ENCODE data around the gene MYLK3.
A peak's percentile ranks its signal among the peaks of the same experiment; 100 is the strongest.

Gene MYLK3

DNA sequence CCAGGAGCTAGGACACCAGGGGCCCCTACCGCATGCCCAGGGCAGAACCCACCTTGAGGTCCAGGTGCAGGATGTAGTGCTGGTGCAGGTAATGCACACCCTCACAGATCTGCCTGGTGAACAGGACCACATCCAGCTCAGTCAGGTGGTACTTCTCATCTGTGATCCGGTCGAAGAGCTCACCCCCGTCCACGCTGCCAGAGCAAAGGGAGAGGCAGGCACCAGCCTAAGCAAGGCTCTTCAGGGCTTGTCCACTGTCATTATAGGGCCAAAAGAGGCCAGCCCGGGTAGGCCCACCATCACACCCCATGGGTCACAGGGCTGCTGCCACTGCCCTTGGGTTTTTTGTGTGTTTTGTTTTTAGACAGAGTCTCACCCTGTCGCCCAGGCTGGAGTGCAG lies 21.0 kb downstream of the MYLK3 start:
- DNase-seq = no peak

DNA sequence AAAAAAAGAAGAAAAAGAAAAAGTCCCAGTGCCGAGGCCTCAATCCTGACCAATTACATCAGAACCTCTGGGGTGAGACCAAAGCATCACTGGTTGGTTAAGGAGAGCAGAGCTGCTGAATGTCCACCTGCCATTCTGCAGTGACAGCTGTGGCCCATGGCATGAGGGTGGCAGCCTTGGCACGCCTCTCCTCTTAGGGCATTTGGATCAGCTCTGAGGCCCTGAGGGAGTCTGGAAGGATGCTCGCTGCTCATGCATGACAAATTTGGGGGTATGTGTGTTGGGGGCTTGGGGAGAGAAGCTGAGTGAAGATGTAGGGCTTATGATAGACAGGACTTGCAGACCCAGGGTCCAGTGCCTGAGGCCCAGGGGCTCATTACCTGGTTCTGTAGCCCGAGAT lies 26.3 kb downstream of the MYLK3 start:
- DNase-seq = no peak

DNA sequence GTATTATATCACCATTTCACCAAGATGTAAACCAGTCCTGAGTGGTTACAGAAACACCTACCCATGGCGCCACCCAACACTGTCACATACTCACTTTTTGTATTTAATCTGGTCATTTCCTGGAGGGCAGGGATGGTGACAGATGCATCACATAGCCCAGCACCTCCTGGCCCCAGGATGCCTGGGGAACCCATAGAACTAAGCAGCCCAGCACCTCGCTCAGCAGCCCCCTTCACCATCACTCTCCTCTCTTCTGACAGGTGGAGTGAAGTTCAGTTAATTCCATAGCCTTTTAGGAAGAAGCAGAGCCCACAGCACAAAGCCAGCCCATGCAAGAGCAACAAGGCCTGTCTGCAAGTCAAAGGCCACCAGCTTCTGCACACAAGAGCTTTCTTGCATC lies 27.5 kb downstream of the MYLK3 start:
- DNase-seq = no peak

DNA sequence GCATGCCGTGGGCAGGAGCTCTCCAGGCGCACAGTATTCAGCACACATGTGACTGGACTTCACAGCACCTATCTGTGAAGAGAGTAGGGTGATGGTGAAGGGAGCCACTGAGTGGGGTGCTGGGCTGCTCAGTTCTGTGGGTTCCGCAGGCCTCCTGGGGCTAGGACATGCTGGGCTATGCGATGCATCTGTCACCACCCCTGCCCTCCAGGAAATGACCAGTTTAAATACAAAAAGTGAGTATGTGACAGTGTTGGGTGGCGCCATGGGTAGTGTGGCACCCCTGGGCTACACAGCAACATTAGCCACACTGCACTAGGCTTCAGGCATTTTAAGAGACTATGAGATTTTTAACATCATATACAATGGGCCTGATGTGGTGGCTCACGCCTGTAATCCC lies 28.6 kb downstream of the MYLK3 start:
- no peak for DNase-seq

DNA sequence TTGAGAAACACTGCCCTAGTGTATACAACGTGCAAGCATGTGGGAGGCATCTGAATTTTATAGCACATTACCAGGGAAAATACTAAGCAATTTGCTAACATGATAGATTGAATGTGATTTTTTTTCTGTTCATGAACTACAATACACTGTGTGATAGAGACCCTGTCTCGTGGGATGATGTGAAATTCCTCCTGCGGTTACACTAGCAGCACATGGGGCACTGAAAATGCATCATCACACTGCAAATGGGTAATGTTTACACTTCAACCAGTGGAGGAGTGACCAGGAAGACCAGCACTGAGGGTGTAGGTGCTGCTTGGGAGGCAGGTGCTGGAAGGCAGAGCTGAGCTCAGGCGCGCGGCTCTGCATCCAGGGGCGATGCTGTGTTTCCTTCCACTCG lies 29.9 kb downstream of the MYLK3 start:
- no peak for DNase-seq

DNA sequence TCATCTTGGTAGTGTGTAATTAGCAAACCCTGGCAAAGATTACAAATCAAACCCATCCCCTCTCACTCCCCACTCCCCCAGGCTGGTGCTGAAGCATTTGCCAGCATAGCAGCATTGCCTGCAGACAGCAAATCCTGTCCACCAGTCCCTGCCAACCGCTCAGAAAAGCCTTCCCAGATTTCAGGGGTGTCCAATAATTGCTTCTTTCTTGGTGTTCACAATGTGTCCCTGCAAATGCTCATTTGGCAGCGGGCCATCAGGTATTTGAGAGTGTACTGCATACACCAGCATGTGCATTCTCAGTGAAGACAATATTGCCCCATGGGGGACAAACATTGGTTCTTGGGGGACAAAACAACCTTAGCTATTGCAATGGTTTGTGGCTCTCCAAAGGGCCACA lies 30.5 kb downstream of the MYLK3 start:
- DNase-seq = no peak

DNA sequence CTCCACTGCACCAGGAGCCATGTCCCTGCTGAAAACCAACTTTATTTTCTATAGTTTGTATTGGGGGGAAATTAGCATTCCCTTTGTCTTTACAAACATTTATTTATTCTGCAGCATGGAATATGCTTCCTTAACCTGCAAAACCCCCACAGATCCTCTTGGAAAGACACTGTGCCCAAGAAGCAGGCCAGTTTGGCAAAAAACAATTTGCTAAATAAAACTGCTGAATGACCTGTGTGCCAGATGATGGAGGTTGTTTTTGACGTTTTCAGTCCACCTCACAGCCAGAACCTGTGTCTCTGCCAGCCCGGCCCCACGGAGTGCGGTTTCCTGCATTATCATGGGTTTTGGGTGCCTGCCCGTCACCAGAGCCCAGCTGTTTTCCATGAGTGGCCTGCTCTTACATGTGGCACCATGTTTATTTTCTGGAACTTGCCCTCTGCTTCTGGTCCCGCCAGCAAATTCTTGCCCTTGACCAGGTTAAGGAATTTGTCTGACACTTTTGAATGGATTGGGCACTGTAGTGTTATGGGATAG lies 32.3 kb downstream of the MYLK3 start:
- DNase-seq = no peak

DNA sequence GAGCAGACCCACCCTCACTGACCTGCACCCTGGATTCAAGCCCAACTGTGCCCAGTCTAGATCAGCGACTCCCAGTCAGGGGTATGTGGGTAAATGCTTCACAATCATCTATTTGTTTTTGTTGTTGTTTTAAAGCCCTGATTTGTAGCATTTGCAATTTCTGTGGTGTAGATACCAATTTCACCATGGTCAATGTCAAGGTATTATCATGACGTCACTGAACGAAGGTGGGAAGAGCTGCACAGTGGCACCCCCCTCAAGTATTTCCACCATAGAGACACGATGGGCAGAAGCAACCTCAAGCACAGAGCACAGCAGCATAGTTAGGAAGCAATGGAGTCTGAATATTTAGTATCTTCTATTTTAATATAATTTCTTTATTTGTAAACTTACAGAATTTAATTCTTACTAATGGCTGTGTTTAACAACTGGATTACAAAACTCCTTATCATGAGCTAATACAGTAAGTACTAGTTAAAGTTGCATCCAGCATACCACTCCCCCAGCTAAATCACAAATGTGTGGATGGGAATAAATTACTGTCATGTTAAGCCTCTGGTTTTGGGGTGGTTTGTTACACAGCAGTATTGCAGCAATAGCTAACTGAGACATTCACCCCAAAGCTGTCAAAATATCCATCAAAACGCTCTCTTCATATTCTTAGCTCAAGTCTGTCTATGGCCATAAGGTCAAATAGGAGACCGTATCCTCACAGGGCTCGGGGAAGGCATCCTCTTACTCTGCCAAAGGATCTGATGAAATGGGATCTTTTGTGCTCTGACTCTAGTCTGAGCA lies 33.1 kb downstream of the MYLK3 start:
- DNase-seq = no peak

DNA sequence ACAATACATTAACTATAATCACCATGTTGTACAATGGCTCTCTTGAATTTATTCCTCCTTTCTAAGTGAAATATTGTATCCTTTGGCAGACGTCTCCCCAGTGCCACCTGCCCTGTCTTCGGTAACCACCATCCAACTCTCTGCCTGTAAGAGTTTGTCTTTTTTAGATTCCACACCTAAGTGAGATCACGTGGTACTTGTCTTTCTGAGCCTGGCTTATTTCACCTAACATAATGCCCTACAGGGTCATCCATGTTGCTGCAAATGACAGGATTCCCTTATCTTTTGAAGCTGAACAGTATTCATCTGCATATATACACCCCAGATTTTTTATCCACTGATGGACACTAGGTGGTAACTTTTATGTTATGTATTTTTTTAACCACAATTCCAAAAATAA lies 34.5 kb downstream of the MYLK3 start:
- DNase-seq = no peak

DNA sequence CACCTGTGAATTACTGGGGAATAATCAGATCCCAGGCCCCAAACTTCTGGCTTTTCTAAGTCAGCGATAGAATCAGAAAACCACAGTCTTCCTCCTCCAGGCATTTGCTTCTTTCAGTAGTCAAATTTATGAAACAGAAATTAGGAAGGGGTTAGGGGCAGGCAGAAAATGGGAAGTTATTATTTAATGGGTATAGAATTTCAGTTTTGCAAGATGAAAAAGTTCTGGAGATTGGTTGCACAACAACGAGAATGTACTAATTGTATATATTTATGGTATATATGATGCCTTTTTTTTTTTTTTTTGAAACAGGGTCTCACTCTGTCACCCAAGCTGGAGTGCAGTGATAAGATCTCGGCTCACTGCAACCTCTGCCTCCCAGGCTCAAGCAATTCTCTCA lies 35.2 kb downstream of the MYLK3 start:
- peak; percentile 84 to 85 for DNase-seq

DNA sequence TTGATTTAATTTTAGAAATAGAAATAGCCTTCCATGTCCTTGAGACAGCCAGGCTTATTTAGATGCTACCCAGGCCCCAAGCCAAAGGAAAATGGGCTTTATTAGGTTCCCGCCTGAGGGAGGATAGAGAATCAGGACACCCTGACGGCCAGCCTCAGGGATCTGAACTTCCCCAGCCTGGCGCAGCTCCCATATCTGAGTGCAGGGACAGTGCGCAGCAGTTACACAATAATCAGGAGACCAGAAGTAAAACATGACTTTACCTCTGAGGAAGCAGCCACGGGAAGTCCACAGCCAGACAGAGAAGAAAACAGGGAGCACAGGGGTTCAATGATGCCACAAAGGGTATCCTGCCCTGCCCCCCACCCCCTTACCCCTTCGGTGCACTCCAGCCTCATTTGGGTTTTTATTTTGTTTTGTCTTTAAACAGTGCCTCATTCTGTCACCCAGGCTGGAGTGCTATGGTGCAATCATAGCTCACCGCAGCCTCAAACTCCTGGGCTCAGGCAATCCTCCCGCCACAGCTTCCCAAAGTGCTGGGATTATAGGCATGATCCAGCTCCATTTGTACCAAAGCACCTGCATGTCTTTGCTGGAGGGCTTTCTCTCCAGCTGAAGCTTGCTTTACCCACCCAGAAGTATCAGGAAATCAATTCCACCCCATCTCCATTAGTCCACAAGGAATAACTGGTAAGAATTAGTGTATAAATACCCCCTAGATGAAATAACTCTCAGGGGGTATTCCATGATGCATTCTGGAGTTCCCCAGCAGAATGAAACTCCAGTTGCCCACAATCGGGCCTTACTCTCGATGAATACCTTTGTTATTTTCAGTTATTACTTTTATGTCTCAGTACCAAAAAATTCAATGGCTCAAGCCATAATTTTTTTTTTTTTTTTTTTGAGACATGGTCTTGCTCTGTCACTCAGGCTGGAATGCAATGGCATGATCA lies 36.8 kb downstream of the MYLK3 start:
- no peak for DNase-seq

DNA sequence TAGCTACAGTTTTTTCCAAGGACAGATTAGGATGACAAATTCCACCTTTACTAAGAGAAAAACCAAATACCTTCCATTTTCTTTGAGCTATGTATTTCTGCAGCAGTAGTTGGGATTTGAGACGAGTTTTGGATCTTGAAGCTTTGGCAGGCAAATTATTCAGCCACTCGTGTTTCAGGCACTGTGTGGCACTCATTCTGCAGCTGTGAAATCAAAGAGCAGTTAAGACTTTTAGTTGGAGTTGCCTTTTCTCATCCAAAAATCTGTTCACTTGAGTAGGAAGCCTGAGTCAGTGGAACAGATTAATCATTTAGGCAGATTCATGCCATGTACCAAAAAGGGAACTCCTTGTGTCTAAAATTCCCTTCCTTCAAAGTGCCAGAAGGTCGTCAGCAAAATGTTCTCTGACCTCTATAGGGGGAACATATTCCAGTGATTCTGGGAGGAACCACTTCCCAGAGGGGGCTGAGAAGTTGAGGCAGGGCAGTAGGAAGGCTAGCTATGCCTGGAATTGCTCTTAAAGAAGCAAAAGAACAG lies 38.6 kb downstream of the MYLK3 start:
- no peak for DNase-seq

DNA sequence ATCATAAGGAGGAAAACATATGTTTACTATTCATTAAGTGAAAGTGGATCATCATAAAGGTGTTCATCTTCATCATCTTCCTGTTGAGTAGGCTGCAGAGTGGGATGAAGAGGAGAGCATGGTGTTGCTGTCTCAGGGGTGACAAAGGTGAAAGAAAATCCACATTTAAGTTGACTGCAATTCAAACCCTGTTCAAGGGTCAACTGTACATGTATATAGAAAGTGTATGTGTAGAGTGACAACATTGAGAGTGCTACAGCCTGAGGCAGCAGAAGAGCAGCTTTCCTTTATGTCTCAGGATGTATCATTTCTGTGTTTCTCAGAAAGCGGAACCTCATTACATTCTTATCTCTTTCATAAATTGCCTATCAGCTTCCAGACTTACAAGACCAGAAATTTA lies 41.5 kb downstream of the MYLK3 start:
- DNase-seq = no peak

DNA sequence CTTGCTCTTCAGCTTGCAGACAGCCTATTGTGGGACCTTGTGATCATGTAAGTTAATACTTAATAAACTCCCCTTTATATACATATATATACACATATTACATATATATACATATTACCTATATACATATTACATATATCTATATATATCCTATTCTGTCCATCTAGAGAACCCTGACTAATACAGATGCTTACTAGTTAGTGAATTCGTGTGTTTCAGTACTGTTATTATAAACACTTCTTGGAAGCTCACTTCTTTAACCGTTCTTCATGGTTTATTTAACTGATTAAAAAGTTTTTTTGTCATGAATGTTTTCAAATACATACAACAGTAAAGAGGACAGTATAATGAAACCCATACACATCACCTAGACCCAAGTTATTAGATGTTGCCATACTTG lies 46.1 kb downstream of the MYLK3 start:
- DNase-seq = no peak

DNA sequence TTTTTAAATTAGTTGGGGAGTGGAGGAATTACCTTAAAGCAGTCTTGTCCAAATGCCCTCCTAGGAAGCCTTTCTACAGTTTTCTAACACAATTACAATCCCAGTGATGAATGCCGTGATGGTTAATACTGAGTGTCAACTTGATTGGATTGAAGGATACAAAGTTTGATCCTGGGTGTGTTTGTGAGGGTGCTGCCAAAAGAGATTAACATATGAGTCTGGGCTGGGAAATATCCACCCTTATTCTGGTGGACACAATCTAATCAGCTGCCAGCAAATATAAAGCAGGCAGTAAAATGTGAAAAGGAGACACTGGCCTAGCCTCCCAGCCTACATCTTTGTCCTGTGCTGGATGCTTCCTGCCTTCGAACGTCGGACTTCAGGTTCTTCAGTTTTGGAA lies 46.5 kb downstream of the MYLK3 start:
- DNase-seq = no peak

DNA sequence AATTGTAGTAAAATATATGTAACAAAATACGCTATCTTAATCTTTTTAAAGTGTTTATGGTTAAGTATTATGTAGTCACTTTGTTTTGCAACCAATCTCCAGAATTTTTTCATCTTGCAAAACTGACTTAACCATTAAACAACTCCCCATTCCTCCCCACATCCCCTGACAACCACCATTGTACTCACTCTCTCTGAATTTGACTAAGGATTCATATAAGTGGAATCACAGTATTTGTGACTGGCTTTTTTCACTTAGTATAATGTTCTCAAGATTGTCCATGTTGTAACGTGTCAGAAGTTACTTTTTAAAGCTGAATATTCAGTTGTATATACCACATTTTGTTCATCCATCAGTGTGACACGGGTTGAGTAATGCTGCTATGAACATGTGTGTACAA lies 48.1 kb downstream of the MYLK3 start:
- no peak for DNase-seq

DNA sequence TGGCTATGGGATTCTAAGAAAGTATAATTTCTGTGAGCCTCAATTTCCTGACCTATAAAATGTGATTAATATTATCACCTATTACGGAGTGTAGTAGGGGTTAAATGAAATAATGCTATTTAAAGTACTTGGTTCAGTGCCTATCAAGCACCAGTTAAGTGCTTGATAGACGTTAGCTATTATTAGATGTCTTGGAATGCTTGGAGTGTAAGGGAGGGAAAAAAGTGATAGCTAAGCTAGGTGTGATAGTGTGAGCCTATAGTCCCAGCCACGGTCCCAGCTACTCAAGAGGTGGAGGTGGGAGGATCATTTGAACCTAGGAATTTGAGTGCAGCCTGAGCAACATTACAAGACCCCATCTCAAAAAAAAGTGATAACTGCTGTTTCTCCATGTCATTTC lies 51.2 kb downstream of the MYLK3 start:
- no peak for DNase-seq

DNA sequence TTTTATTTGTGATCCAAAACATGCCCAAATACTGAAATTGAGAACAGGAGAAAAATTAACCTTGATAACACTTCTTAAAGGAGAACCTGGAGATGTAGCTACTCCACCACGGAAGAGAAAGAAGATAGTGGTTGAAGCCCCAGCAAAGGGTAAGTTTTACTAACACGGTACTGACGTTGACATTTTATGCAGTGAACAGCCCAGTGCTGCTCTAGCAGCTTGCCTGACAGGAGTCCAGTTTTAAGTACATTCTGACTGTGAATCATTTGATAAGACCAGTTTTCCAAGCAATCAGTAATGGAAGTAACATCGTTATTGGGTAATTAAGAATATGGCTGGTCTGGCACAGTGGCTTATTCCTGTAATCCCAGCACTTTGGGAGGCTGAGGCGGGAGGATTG lies 52.2 kb downstream of the MYLK3 start:
- no peak for DNase-seq

DNA sequence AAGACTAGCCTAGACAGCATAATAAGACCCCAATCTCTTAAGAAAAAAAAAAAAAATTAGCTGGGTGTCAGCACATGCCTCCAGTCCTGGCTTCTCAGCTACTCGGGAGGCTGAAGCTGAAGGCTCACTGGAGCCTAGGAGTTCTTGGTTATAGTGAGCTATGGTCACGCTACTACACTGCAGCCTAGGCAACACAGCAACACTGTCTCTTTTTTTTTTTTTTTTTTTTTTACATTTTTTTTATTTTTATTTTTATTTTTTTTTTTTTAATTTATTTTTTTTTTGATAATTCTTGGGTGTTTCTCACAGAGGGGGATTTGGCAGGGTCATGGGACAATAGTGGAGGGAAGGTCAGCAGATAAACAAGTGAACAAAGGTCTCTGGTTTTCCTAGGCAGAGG lies 54.5 kb downstream of the MYLK3 start:
- DNase-seq = no peak

DNA sequence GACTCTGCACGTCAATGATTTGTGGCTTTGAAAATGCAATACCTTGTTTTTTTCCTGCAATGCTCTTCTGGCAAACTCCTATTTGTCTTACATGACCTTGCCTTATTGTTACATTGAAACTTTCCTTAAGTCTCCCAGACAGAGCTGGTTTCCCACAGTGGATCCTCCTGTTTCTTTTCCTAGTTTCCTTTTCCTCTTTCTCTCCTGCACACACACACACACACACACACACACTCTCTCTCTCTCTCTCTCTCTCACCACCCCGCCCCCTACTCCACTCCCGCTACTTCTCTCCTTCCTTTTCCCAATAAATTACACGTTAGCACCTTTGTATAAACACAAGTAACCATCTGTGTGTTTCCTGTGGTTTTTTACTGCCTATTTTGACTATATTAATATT lies 56.4 kb downstream of the MYLK3 start:
- DNase-seq = no peak

DNA sequence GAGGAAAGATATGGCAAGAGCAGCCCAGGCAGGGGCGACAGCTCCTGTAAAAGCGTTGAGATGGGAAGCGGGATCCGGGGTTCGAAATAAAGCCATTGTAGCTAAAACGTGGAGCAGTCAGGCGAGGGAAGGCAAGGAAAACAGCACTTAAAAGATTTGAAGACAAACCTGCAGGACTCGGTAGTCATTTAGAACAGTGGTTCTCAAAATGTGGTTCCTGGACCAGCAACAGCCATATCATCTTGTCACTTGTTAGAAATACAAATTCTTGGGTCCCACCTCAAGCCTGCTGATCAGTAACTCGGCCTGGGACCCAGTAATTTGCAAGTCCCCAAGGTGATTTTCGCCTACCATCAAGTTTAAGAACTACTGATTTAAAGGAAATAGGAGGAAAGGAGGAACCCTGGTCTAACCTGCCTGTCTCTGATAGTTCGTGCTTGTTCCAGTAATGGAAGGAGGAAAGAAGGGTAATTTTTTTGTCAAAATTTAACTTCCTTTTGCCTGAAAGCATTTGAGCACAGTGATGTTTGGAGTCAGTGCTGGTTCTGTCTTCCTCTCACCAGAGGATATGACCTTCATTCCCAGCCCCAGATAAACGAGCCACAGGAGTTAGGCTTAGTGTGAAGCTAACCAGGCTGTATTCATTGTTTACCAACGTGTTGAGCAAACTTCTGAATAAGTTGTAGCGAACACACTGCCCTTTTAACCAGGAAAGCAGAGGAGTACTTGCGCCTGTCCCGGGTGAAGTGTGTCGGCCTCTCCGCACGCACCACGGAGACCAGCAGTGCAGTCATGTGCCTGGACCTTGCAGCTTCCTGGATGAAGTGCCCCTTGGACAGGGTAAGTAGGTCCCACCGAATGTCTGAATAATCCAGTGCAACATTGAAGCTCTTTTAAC lies 57.6 kb downstream of the MYLK3 start:
- DNase-seq = peak in 1 of 2 experiments; percentile 12

All from Kasumi-1 (cell line).